Neural progenitor cell (in vitro differentiated cells): ENCODE measurements around the gene DIS3L2.

Experiments
- CTCF ChIP-seq: fragments of 200-600 bp; sonication (generic); IDR thresholded peaks from 2 replicates; pipeline ENCODE4 v1.5.1; 2017; ENCODE audit warnings: antibody characterized with exemption, mild to moderate bottlenecking
- EZH2 ChIP-seq: fragments of 200-600 bp; sonication (generic); IDR thresholded peaks from 2 replicates; pipeline ENCODE4 v1.6.1; 2017; ENCODE audit warnings: antibody characterized with exemption, mild to moderate bottlenecking, moderate library complexity
- EZH2phosphoT487 ChIP-seq: fragments of 200-600 bp; sonication (generic); IDR thresholded peaks from 2 replicates; pipeline ENCODE4 v1.6.1; 2017; ENCODE audit warnings: antibody characterized with exemption

DNA sequence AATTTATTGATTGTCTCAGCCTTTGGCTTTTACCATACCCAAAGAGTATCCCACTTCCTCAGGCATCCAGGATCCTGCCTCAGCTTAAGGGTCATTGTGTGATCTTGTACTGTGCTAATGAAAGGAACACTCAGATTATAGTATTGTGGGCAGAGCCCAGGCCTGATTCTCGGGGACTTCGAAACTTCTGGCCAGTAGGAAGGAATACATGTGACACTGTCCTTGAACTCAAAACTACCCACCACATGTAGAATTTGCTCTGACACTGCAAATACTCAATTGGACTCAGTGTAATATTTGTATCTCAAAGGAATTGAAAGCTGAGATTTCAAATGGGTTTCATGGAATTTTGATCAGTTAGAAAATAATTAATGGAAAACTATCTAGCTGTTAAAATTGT is 15.9 kb downstream of the DIS3L2 start:
- TF ChIP-seq CTCF (no peak), EZH2phosphoT487 (no peak), EZH2 (no peak)
